NCI-H345 (cell line): ENCODE results near the gene HS3ST2.
"Not testable (repeated sequence)": the region's sequence is repeated elsewhere in the genome, so short reads cannot be mapped to it uniquely, and the experiment has no call there.

ENCODE experiments used
- DNase-seq: peaks from one replicate; lab custom pipeline; 2025; lab: John Stamatoyannopoulos, UW

HS3ST2 gene

DNA sequence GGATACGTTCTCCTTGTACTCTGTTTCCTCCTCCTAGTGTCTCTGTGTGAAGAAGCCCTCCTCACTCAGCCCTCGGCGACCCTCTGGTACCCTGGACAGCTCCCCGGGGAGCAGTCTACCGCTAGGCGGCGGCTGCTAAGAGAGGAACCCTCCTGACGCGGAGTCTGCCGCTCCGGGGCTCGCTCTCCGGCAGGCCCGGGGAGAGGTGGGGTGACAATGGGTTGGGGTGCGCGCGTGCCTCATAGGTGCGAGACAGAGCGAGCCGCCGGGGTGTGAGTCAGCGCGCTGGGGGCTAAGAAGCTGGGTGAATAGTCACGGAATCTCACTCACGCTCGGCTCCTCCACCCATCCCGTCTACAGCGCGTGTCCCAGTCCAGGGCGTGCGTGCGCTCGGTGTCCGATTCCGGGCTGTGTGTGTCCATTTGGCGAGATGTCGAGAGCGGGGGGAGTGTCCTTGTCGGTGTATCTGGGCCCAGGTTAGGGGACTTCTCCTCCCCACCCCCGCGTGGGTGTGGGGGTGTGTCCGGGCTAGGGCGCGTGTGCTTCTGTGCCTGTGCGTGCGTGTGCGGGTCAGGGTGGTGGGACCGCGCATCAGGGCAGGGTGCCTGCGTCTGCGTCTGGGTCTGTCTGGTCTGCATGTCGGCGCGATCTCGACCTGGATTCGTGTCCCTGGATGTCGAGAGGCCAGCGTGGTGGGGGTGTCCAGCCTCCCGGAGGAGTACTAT lies 577 bp upstream of the HS3ST2 start:
- DNase-seq, result no peak

GRCh38 chr16:22814711-22815105 lies 746 bp downstream of the HS3ST2 start:
- DNase-seq, result no peak

GRCh38 chr16:22815863-22816262 lies 1.9 kb downstream of the HS3ST2 start:
- DNase-seq, result no peak

DNA sequence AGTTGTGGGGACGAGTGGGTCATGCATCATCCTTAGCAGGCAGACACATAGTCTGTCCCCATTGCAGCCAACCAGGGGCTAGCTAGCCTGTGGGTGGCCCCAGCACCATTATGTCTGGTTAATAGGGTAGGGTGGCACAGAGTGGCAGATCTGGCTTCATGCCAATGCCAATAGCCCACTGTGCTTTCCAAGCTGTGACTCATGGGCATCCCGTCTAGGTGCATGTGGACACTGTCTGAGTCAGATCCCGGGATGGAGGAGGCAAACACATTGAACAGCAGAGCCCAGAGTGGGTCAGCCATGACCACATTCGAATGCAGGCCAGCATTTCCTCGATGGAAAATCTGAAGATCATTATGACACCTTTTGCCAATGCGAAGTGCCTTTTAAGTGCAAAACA lies 2.5 kb downstream of the HS3ST2 start:
- DNase-seq, result no peak

GRCh38 chr16:22818736-22819135 lies 4.8 kb downstream of the HS3ST2 start:
- not testable (repeated sequence) for DNase-seq

DNA sequence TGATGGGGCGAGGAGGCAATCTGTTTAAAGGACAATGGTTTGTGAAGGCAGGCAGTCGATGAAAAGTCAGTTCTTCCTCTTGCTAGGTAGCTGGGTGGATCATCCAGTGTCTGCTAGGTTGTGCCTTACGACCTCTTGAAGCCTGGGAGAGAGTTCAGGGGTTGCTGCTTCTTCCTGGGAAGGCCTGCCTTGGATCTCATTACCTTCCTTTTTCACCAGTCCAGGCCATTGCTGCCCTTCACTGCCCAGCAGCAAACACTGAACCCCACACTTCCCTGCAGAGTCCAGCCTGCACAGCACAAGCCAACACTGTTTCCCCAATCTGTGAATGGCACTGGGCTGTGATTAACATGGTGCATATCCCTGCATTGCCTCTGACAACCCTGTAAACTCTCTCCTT lies 24.7 kb downstream of the HS3ST2 start:
- DNase-seq, result no peak

DNA sequence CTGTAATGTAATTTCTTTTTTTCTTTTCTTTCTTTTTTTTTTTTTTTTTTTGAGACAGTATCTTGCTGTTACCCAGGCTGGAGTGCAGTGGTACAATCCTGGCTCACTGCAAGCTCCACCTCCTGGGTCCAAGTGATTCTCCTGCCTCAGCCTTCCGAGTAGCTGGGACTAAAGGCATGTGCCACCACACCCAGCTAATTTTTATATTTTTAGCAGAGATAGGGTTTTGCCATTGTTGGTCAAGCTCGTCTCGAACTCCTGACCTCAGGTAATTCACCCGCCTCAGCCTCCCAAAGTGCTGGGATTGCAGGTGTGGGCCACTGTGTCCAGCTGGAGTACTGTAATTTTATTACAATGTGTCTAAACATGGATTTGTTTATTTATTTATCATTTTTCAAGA lies 28.1 kb downstream of the HS3ST2 start:
- not testable (repeated sequence) for DNase-seq

DNA sequence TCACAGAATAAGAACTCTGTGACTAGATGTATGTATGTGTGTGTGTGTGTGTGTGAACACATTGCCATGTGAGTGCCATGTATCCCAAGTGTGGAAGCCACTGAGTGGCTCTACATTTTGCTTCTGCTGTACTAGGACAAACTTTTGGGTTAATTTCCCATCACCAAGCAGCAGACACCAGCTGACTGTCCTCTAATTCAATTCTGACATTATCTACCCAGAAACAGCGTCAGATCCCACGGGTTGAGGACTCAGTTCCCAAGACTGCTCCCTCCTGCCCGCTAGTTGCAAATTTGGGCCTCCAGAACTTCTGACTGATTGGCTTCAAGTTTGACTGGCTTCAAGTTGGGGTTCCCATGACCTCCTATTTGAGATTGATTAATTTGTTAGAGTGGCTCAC lies 29.2 kb downstream of the HS3ST2 start:
- no peak for DNase-seq

GRCh38 chr16:22843856-22844255 lies 29.9 kb downstream of the HS3ST2 start:
- no peak for DNase-seq

DNA sequence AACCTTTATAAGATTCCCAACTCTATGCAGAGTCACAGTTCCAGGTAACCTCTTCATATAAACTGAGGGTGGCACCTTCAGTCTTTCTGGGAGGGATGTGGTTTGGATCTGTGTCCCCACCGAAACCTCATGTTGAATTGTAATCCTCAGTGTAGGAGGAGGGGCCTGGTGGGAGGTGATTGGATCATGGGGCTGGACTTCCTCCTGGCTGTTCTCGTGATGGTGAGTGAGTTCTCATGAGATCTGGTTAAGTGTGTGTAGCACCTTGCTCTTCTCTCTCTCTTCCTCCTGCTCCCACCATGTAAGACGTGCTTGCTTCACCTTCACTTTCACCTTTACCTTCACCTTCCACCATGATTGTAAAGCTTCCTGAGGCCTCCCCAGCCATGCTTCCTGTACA lies 30.5 kb downstream of the HS3ST2 start:
- DNase-seq, result no peak

- no peak for DNase-seq
Observed at GRCh38 chr16:22847100-22847499, 33.1 kb downstream of the HS3ST2 start.

DNA sequence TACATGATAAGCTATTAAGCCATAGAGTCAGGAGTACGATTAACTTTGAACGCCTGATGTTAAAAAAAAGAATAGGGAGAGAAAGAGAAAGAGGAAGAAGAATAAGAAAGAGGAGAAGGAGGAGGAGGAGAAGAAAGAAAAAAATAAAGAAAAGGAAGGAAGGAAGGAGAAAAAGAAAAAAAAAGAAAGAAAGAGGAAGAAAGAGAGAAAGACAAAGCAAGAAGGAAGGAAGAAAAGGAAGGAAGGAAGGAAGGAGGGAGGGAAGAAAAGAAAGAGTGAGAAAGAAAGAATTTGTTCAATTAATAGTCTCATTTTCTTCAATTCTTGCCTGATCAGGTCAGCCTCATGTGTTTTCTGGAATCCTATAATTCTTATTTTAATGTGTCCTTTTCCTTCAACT lies 33.7 kb downstream of the HS3ST2 start:
- DNase-seq, result no peak

DNA sequence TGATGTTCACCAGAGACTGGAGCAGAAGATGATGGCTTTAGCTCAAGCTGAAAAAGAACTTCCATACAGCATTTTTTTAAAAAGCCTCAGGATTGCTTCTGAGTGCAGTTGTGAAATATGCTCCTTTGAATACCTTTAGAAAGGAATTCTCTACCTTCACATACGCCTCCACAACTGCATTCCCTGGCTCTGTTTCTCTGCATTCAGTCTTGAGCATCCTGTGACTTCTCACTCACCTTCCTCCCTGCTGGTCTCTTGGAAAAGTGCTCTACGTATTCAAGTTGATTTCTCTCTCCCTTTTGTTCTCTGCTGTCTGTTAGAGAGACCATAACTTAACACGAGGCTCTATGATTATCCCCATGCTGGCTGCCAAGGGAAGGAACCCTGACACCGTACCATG lies 34.5 kb downstream of the HS3ST2 start:
- no peak for DNase-seq

GRCh38 chr16:22849517-22849916 lies 35.6 kb downstream of the HS3ST2 start:
- no peak for DNase-seq

DNA sequence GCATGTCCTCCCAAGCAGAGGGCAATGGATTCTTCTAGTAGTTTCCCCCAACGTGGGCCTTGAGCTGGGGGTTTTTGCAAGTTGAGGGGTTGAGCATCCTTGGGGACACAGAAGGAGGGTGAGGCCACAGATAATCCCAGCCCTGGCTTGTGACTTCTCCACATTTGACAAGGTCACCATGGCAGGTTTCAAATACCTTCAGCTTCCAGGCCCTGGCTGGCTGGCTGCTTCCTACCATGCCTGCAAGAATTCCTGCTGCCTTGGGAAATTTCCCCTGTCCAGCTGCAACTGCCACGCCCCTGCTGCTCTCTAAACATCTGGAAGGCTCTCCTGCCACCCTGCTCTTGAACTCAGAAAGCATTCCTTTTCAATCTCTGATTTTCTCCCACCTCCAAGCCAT lies 41.3 kb downstream of the HS3ST2 start:
- no peak for DNase-seq

DNA sequence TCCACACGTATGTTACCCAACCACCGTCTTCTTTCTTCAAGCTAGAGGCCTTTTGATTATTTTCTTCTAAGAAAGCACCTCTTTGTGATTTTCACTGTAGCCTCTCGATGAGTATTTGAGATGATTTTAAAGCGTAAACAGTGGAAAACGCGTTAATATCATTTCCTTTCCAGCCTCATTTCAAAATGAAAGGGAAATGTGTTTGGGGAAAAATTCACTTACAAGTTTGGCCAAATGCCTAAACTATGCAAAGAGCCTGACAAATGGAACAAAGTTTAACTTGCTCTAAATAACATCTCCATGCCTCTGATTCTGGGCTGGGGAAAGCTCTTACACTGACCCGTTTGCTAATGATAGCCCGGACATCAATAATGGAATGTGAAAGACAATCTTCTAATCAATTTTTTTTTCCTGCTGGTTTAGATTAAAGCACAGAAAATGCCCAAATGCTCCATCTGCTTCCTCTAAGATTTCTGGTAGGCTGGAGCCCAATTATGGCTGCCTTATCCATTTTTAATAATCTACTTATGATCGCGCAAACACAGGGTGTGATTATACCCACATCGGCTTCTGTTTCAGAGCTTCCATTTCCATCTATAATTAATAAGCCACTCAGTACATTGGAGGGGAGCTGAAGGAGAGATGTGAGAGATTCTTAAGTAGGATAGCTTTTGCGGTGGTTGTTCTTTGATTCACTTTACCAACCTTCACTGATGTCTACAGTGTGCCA lies 43.5 kb downstream of the HS3ST2 start:
- no peak for DNase-seq

GRCh38 chr16:22859925-22860324 lies 46.0 kb downstream of the HS3ST2 start:
- DNase-seq, result no peak

DNA sequence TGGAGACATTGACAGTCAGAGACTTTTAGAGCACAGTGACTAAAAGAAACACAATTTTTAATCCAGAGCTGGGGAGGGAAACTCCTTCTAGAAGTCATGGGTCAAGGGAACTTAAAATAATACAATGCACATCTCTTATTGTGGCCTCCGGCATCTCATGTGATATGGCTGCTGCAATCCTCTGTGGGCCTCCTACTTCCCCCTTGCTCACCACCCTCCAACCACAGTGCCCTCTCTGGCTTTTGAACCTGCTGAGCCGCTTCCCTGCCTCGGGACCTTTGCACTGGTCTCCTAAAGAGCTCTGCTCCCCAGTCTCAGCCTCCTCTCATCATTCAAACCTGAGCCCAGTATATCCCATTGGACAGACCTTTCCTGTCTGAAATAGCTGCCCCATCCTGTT lies 47.6 kb downstream of the HS3ST2 start:
- DNase-seq, result no peak

GRCh38 chr16:22862046-22862445 lies 48.1 kb downstream of the HS3ST2 start:
- no peak for DNase-seq

DNA sequence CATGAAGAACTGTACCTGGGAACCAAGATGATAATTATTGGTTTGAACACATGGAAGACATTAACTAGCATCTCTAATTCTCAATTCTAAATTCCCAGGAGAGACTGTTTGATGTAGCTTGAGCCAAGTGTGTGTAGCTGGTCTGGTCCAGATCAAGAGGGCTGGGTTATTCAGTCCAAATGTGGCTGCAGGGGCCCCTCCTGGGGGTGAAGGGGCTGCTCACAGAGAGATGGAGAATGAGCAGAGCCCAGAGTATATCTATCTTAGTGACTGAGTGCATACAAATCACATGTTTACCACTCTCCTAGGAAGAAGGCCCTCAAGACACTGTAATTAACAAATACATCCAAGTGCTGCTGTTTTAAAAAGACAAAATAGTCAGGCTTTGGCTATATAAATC lies 50.4 kb downstream of the HS3ST2 start:
- DNase-seq, result no peak

DNA sequence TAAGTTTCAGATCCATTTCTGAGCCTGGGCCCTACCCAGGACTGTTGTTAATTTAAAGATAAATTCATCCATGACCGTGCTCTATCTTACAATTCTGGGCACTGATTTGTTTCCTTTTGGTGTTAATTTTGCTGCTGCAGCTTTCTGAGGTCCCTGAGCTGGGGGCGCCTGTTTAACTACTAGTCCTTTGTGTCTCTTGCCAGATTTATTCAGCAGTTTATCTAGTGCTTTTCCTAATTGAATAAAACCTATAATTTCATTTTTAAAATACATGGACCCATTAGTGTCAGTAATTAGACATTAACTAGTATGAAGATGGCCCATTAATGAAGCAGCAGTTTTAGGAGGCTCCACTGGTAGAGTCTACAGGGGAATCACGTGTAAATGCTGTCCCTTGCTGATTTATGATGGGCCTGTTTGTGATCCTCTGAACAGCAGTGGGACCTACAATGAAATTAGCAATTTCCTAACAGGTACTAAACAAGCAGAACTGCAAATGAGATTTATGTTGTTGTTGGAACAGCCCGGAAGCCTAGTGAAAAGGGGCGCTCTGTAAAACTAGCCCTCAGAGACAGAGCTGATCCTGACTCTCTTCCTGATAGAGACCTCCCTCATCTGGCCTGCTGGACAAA lies 54.7 kb downstream of the HS3ST2 start:
- DNase-seq, result no peak

GRCh38 chr16:22871861-22872260 lies 57.9 kb downstream of the HS3ST2 start:
- DNase-seq, result no peak

- DNase-seq, result no peak
Observed at GRCh38 chr16:22874394-22874793, 60.4 kb downstream of the HS3ST2 start.
